Measurements from ENCODE around the gene HOOK2.

- peak; percentile 64 for TF ChIP-seq POLR2A (IDR thresholded peaks at IDR 0.05; ENCODE audit: low read length)
- no peak for TF ChIP-seq GATA1 (IDR thresholded peaks at IDR 0.05; ENCODE audit: low read depth, low read length)
Measured at GRCh38 chr19:12788682-12789097, 13.3 kb upstream of the HOOK2 start.
